GM18526 (cell line): ENCODE measurements around the gene DUOXA2.

Source experiments
- POLR2A ChIP-seq: IDR thresholded peaks from 3 replicates; pipeline ENCODE4 v1.6.1; 2011; ENCODE audit not compliant: insufficient read length; ENCODE audit errors: extremely low read depth

DUOXA2 gene

DNA sequence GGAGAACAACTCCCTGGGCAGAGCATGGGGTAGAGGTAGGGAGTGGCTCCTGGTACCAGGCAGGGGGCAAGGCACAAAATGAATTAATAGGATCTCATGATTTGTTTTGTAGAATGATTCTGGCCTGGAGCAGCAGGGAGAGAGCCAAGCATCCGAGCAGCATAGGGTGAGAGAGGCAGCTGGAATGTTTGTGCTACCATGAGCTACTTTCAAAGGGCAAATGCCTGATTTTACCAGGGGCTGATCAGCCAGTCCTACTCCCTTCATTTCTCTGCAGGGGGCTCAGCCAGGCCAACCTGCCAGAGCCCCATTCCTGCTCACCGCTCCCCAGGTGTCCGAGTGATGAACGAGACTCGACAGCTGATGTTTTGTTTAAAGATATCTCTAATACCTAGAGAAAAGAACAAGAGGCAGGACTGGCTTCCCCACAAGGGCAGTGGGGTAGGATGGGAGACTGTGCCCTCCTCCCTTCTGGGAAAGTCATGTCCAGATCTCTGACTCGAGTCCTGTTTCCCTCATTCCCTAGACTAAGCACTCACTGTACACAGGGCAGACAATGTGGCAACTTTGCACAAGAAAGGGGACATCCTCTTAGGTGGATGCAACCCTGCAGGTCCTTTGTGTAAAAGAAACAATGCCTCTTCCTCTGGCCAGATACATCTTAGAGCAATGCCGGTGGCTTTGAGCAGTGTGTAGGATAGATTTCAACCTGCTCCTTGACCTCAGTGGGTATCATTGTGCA, 13.1 kb upstream of the DUOXA2 start:
- no peak for TF ChIP-seq POLR2A

DNA sequence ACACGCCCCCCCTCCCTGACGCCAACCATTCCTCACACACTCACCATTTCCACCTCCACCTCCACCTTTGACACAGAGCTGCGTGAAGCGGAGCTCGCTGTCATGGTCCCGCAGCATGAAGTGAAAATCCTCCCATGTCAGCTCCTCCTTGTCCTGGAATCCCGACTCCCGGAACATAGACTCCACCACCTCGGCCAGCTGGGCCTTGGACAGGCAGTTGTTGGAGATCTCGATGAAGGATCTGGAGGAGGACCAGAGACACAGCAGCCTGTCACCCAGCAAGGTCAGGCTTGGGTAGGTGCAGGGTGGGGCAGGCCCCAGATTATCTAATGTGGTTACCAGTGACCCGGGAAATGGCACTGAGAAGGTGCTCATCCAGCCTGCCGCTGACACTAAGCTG, 12.4 kb upstream of the DUOXA2 start:
- no peak for TF ChIP-seq POLR2A

DNA sequence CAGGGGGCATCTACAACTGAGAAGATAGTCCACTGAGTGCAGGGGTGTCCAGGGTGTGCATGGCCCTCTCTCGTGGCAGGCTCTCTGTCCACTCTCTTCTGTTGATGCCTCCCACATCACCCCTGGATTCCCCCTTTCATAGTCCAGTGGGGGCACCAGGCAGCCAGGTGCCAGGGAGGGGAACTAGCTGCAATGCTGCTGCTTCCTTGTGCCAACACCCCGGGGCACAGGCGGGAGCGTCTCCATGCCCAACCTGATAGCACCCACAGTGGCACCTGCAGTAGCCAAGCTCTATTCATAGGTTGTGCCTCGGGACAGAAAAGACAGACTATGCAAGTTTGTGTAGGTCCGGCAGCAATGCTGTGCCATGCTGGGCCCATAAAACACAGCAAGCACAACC, 11.9 kb upstream of the DUOXA2 start:
- no peak for TF ChIP-seq POLR2A

DNA sequence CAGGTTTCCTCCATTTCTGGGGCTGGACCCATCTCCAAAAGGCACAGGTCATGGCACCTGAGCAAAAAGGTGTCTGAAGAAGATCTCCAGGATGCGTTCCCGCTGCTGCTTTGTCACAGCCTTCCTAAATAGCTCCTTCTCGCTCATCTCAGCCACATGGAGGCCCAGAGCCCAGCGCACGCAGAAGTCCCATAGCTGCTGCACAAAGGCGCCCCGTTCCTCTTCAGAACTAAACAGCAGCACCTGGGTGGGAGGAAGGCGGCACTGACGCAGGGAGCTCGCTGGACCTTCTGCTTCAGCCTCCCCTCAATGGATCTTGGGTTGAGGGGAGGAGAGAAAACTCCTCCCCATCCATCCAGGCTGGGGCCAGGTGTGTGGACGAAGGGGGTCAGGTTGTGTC, 8.5 kb upstream of the DUOXA2 start:
- TF ChIP-seq POLR2A, result no peak

DNA sequence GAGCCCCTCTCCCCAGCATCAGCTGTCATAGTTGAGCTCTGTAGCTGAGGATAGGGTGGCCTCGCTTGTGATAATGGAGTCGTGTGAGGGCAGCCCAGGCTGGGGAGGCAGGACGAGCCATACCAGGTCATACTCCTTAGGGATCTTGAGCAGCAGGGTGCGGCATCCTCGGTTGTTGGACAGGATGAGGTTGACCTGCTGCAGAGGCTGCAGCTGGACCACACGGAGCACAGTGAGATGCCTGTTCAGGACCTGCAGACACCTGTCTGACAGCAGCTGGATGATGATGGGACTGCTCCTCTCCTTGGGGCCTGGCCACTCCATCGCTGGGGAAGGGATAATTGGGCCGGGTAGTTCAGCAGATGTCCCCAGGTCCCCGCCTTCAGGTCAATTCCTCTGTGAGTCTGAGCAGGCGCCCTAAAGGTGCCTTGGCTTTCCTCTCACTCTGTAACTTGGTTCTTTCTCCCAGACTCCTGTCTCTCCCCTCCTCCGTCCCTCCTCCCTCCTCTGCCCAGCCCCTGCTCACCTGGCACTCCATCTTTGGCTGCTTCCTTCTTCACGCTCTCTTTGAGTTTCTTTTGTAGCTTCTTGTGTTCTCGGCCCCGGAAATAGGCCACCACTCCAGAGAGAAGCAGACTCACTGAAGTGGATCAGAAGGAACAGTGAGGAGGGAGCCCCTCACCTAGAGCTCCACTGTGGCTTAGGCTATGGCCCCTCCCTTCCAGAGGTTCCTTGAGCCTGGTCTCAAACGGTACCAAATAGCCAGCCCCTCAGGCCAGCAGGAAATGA, 7.9 kb upstream of the DUOXA2 start:
- no peak for TF ChIP-seq POLR2A

DNA sequence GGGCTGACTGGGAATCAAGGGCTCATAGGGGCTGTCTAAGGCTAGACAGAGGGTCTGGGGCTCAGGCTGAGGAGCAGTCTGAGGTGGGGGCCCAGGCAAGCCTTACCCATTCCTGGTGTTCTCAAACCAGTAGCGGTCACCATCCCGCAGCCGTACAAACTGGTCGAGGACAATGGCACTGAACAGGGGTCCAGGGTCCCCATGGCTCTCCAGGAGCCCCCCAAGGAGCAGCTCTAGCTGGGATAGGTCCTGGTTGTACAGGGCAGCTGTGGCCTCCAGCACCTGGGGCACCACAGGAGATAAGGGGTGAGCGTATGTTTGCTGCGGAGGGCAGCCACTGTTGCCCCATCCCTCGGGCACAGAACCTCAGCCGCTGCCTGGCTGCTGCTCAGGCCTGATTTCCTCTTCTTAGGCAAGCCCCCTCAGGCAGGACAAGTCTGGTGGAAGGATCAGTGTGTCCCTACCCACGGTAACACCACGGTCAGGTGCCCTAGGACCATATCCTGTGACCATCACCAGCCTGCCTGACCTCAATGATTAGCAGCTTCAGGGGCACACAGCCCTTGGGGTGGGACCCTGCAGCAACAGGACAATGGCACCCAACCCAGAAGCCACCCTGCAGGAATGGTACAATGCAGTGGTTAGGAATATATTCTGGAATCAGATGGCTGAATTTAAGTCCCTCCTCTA, 6.0 kb upstream of the DUOXA2 start:
- no peak for TF ChIP-seq POLR2A

DNA sequence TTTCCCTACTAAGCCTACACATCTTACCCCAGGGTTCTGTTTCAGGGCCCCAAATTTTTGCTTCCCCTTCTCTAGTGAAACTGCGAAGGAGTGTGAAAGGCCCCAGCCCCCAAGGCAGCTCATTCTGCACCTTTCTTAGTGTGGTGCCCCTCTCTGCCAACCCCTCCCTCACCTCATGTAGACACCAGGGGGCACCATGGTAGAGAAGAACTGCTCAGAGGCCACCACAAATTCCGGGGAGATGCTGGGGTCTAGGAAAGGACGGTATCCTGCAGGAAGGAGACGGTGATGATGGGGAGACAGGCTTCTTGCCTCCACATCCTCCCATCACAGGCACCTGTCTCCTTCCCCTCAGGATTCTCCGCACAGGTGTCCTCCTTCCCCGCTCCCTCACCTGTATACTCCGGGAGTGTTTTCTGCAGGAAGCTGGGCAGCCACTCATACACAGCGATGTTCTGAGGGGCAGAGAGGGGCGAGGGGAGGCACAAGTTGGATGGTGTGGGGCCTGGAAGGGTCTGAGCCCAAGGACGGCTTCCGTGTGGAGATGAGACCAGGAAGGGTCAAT, 3.8 kb upstream of the DUOXA2 start:
- no peak for TF ChIP-seq POLR2A

DNA sequence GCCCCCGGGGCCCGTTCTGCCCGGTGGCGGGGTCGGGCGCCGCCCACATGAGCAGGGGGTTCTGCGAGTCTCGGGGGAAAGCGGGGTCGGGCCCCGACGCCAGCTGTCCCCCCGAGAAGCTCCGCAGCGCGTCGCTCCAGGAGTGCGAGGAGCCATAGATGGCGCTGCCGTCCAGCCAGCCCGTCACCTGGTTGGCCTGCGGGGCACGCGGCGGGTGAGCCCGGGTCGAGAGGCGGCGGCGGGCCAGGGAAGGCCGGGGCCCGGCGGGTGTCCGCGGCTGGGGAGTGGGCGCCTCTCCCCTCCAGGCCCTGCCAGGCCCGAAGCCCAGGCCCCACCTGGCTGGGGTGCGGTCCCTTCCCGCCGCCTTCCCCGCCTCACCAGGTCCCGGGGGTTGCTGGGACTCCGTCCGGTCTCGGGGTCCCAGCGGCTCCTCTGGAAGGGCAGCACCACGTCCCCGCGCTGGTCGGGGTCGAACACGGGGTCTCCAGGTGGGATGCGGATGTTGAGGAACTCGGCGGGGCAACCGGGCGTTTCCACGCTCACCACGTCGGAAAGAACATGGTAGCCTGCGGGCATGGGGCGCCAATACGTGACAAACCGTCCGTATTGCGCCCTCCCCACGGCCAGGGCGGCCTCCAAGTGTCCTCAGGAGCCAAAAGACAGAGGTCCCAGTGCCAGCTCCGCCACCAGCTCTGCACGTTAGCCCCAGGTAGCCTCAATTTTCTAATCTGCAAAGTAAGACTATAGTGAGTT, 2.6 kb upstream of the DUOXA2 start:
- no peak for TF ChIP-seq POLR2A

DNA sequence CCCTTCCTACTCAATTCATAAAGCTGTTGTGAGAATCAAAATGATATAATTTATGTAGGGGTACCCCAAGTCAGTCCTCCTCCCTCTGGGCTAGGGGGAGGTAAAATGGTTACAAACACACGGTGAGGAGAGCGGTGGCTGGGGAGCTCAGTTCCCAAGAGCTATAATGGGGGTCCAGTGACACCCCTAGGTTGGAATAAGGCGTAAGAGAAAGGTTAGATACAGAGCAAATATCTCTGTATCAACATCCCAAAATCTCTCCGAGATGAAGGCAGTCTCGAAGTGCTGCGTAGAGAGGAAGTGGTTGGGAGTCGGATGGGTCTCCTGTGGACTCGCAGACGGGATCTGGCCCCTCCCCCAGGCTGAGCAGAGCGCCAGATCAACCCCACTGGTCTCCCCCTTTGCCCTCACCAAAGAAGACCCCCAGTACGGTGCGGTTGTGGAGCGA, 2.0 kb upstream of the DUOXA2 start:
- TF ChIP-seq POLR2A, result no peak

DNA sequence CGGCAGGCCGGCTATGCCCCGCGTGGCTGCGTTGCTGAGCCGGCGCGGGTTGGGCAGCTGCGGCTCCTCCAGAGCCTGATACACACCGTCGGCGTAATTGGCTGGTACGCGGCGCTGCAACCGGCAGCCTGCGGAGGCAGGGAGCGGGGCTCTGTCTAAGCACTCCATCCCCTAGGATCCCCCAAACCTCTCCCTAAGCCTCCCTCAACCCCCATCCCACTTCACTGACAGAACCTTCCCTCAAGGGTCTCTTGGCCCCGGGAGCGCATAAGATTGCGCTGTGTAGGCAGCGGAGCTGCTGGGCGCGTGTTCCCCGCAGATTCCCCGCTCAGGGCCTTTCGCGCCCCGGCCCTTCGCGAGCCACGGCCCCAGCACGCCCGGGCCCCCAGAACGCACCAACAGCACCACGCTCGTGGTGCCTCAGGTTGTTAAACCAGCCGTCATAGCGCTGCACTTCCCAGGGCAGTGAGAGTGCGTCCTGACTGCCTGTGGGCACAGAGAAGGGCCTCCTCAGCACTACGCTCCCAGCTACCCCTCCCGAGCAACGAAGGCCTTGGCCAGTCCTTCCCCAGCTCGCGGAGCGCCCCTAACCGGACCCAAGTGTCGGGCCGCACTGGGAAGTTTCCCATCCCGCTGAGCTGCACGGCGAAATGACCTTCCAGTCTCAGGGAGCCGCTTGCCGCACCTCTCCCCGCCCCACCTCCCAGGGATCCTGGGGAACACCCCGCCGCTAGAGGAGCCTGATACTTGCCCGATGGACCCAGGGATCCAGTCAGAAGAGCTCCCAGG, 1.3 kb upstream of the DUOXA2 start:
- TF ChIP-seq POLR2A, result no peak

DNA sequence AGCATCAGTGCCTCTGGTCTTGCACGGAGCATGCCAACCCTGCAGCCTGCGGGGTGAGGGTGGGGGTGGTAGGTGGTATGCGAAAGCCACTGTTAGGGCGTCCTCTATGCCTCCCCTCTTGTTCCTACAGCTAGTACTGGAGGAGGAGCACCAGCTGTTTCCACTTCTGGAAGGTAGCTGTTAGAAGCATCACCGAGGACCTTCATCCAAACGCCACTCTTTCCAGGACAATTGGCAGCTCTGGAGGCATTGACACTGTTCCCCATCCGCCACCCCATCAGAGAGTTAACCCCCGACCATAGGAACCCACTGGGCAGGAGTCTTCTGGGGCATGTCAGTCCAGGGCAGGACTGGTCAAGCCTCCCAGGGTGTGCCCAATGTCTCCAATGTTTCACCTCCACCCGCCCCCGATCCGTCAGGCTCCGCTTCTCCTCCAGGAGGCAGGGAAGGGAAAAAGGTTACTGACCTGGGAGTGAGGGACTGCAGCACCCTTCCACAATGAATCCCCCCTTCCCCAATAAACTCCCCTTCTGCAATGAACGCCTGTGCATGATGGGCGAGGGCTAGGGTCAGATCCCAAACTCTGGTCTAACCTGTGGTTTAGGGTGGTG, 641 bp upstream of the DUOXA2 start:
- no peak for TF ChIP-seq POLR2A

DNA sequence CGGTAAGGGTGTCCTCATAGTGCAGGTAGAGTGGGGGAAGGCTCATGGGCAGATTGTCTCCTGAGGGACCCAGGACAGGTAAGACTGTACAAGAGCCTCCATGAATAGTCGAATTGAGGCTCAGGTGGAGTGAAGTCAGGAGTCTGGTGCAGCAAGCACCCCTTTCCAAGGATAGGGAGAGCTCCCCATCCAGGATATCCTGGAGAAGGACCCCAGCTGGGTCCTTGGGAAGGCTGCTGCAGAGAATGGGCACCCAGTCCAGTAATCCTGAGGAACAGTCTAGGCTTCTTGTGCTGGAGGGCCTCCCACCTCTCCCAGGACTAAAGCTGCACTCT, 592 bp downstream of the DUOXA2 start:
- no peak for TF ChIP-seq POLR2A

DNA sequence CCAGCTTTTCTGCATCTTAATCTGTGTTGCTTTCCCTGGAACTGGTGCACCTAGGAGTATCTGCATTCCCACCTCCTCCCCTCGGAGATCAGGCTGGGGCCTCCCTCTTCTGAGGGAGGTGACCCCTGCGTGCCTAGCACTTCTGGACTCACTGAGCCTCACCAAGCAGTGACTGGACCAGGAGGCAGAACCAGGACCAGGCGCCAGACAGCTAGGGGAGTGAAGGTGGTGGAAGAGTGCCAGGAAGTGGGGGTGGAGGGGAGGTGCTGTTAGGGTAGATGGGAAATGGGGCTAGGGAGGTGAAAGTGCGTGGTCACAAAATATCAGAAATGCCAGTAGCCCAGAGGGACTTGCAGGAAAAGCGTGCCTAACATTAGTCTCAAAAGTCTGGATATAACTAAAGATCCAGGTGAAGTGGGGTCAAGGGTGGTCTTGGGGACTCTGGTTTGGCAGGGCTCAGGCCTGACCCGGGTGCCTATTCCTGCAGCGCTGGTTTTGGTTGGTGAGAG, 1.2 kb downstream of the DUOXA2 start:
- no peak for TF ChIP-seq POLR2A

DNA sequence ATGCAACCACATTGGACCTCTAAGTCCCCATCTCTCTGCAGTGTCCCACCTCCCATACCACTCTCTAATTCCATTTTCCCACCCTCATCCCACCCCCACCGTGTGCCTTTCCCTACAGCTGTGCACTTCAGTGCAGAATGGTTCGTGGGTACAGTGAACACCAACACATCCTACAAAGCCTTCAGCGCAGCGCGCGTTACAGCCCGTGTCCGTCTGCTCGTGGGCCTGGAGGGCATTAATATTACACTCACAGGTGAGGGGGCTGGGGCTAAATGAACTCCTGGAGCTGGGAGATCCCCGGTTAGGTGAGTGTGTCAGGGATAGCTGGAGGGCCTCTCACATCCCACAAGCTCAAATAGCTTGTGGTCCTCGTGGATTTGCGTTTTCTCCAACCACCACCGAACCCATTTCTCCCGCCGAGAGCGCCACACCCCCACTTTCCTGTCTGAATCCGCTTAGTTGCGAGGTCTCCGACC, 1.9 kb downstream of the DUOXA2 start:
- no peak for TF ChIP-seq POLR2A
